OCI-LY3 (cell line): ENCODE results near the gene ATF6.

Experiments used
- CTCF ChIP-seq: fragments of 200-600, 300-600 bp; sonication (generic); IDR thresholded peaks from 2 replicates; pipeline ENCODE4 v1.5.1; 2014; ENCODE audit warnings: antibody characterized with exemption, low read length, low read depth
- EZH2phosphoT487 ChIP-seq: fragments of 200-600 bp; shearing (Covaris generic); IDR thresholded peaks from 2 replicates; pipeline ENCODE4 v1.6.1; 2018; ENCODE audit warnings: antibody characterized with exemption, mixed run types, low read depth

DNA sequence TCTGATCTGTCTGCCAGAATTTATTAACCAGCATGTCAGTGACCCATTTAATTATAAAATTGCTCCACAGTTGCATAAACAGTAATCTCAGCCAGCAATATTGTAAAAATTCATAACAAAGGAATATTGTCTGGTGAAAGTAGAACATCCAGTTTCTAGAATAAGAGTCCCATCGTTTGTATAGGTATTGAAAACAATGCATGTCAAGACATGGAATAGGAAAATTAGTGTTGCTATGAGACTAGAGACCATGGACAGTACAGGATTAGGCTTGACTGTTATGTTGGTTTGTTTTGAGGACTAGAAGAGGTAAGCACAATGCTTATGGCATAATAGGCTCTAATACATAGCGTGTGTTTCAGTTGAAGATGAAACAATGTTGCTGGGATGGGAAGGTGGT, 37.1 kb downstream of the ATF6 start:
- TF ChIP-seq CTCF, result no peak
- no peak for TF ChIP-seq EZH2phosphoT487
